ENCODE results near the gene PSMG4.

Gene PSMG4

DNA sequence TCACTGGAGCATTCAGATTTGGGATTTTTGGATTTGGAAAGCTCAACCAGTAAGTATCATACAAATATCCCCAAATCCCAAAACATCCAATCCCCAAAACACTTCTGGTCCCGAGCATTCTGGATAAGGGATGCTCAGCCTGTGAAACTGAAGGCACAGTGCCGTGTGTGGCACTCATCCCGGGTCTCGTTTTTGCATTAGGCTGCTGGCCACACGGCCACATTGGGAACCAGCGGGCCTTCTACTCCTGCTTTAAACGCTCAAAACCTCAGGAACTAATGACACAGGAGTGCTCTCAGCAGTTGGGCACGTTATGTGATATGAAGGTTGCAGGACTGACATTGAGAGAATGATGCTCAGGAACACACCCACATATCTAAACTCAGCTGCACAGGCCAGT, 35.6 kb downstream of the PSMG4 start:
- H3K36me3 ChIP-seq (ENCODE audit: control insufficient read depth, low read length): no peaks in the 10 kb centered on the region
- no peaks in the 10 kb centered on the region for H3K9me2 ChIP-seq (replicated peaks; ENCODE audit: control insufficient read depth, low read length)
- H3K27me3 ChIP-seq (ENCODE audit: control insufficient read depth, low read length): no peaks in the 10 kb centered on the region
- TF ChIP-seq EZH2phosphoT487 (IDR thresholded peaks at IDR 0.05; ENCODE audit: borderline replicate concordance, low read length): no peak
- TF ChIP-seq CTCF (IDR thresholded peaks at IDR 0.05; ENCODE audit: low read depth, low read length, poor library complexity, severe bottlenecking): no peak
- no peak overlapping the region for H3K4me3 ChIP-seq (ENCODE audit: low read length)
- H3K79me2 ChIP-seq (ENCODE audit: control insufficient read depth, low read length): no peaks in the 10 kb centered on the region
- H3K9me3 ChIP-seq (ENCODE audit: control insufficient read depth, insufficient read depth, low read length): no peaks in the 10 kb centered on the region
- no peaks in the 10 kb centered on the region for H3F3A ChIP-seq (ENCODE audit: control insufficient read depth, insufficient read depth)
- no peak overlapping the region for H3K4me2 ChIP-seq (ENCODE audit: low read length)
- no peak overlapping the region for H3K27ac ChIP-seq (ENCODE audit: low read depth, low read length)
- H3K4me1 ChIP-seq (ENCODE audit: control insufficient read depth, low read length): no peaks in the 10 kb centered on the region
- no peaks in the 10 kb centered on the region for H4K20me1 ChIP-seq (ENCODE audit: control insufficient read depth, insufficient read depth, low read depth, low read length)

- no peak for TF ChIP-seq EZH2phosphoT487 (IDR thresholded peaks at IDR 0.05; ENCODE audit: borderline replicate concordance, low read length)
- no peak for TF ChIP-seq CTCF (IDR thresholded peaks at IDR 0.05; ENCODE audit: low read depth, low read length, poor library complexity, severe bottlenecking)
- no peaks in the 10 kb centered on the region for H3K4me1 ChIP-seq (ENCODE audit: control insufficient read depth, low read length)
- no peaks in the 10 kb centered on the region for H3K27me3 ChIP-seq (ENCODE audit: control insufficient read depth, low read length)
- no peaks in the 10 kb centered on the region for H3K9me3 ChIP-seq (ENCODE audit: control insufficient read depth, insufficient read depth, low read length)
- H3K79me2 ChIP-seq (ENCODE audit: control insufficient read depth, low read length): no peaks in the 10 kb centered on the region
- H3F3A ChIP-seq (ENCODE audit: control insufficient read depth, insufficient read depth): no peaks in the 10 kb centered on the region
- no peaks in the 10 kb centered on the region for H4K20me1 ChIP-seq (ENCODE audit: control insufficient read depth, insufficient read depth, low read depth, low read length)
- H3K9me2 ChIP-seq (replicated peaks; ENCODE audit: control insufficient read depth, low read length): no peaks in the 10 kb centered on the region
- H3K4me2 ChIP-seq (ENCODE audit: low read length): no peak overlapping the region
- no peaks in the 10 kb centered on the region for H3K36me3 ChIP-seq (ENCODE audit: control insufficient read depth, low read length)
- H3K4me3 ChIP-seq (ENCODE audit: low read length): no peak overlapping the region
- no peak overlapping the region for H3K27ac ChIP-seq (ENCODE audit: low read depth, low read length)
Measured at GRCh38 chr6:3294921-3295871, 36.4 kb downstream of the PSMG4 start.

GRCh38 chr6:3296078-3296477, 37.3 kb downstream of the PSMG4 start:
- Histone ChIP-seq H3F3A (ENCODE audit: control insufficient read depth, insufficient read depth) (no peaks in the 10 kb centered on the region), H4K20me1 (ENCODE audit: control insufficient read depth, insufficient read depth, low read depth, low read length) (no peaks in the 10 kb centered on the region), H3K9me2 (replicated peaks; ENCODE audit: control insufficient read depth, low read length) (no peaks in the 10 kb centered on the region), H3K36me3 (ENCODE audit: control insufficient read depth, low read length) (no peaks in the 10 kb centered on the region), H3K4me3 (ENCODE audit: low read length) (no peak overlapping the region), H3K4me2 (ENCODE audit: low read length) (no peak overlapping the region), H3K9me3 (ENCODE audit: control insufficient read depth, insufficient read depth, low read length) (no peaks in the 10 kb centered on the region), H3K27ac (ENCODE audit: low read depth, low read length) (no peak overlapping the region), H3K4me1 (ENCODE audit: control insufficient read depth, low read length) (no peaks in the 10 kb centered on the region), H3K79me2 (ENCODE audit: control insufficient read depth, low read length) (no peaks in the 10 kb centered on the region), H3K27me3 (ENCODE audit: control insufficient read depth, low read length) (no peaks in the 10 kb centered on the region)
- no peak for TF ChIP-seq EZH2phosphoT487 (IDR thresholded peaks at IDR 0.05; ENCODE audit: borderline replicate concordance, low read length)
- TF ChIP-seq CTCF (IDR thresholded peaks at IDR 0.05; ENCODE audit: low read depth, low read length, poor library complexity, severe bottlenecking): no peak
